Measurements from ENCODE around the gene AKAP3. TPM values are rescaled to one million over a fixed set of nuclear protein-coding genes. Genes with fewer than 3 reads are reported as not detected.

Gene AKAP3
- total RNA-seq, 1 donor from 2014 or later, result 1.1 TPM

- Mint-ChIP-seq H3K36me3 (ENCODE audit: unreplicated experiment) (no peaks in the 10 kb centered on the region), H3K4me1 (ENCODE audit: unreplicated experiment) (no peaks in the 10 kb centered on the region), H3K27ac (ENCODE audit: unreplicated experiment) (no peak overlapping the region), H3K27me3 (ENCODE audit: unreplicated experiment) (peaks cover 13% of the 10 kb centered on the region), H3K9me3 (ENCODE audit: unreplicated experiment) (peaks cover 3% of the 10 kb centered on the region), H3K4me3 (ENCODE audit: unreplicated experiment) (no peak overlapping the region)
- DNase-seq (ENCODE audit: extremely low spot score, unreplicated experiment), result no peak
- TF ChIP-seq CTCF (IDR thresholded peaks at IDR 0.05), result no peak
Observed at GRCh38 chr12:4584896-4585295, 64.0 kb downstream of the AKAP3 start.

GRCh38 chr12:4584281-4584680 lies 64.6 kb downstream of the AKAP3 start:
- Mint-ChIP-seq H3K4me1 (ENCODE audit: unreplicated experiment) (no peaks in the 10 kb centered on the region), H3K9me3 (ENCODE audit: unreplicated experiment) (no peaks in the 10 kb centered on the region), H3K4me3 (ENCODE audit: unreplicated experiment) (no peak overlapping the region), H3K27me3 (ENCODE audit: unreplicated experiment) (peaks cover 13% of the 10 kb centered on the region), H3K27ac (ENCODE audit: unreplicated experiment) (no peak overlapping the region), H3K36me3 (ENCODE audit: unreplicated experiment) (no peaks in the 10 kb centered on the region)
- no peak for TF ChIP-seq CTCF (IDR thresholded peaks at IDR 0.05)
- DNase-seq (ENCODE audit: extremely low spot score, unreplicated experiment), result no peak

DNA sequence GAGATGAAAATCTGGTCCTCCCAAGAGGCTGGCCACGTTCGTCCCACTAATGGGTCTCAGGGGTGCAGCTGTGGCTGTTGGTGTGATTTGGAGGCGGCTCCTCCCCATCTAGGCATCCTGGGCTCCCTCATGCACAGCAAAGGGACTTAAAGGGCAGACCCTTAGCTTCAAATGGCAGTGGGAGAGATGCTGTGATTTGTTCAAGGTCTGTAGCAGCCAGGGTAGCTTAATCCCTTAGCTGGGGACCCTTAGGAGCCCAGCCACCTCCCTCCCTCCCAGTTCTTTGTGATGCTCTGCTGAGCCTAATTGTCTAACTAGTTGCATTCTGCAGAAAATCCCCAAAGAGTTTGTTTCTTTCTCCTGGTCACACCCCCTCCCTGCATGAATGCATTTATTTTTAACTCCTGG lies 68.6 kb downstream of the AKAP3 start:
- H3K4me1 Mint-ChIP-seq (ENCODE audit: unreplicated experiment), result no peaks in the 10 kb centered on the region
- peaks cover 28% of the 10 kb centered on the region for H3K27me3 Mint-ChIP-seq (ENCODE audit: unreplicated experiment)
- no peak for DNase-seq (ENCODE audit: extremely low spot score, unreplicated experiment)
- H3K36me3 Mint-ChIP-seq (ENCODE audit: unreplicated experiment), result no peaks in the 10 kb centered on the region
- H3K27ac Mint-ChIP-seq (ENCODE audit: unreplicated experiment), result no peak overlapping the region
- no peak for TF ChIP-seq CTCF (IDR thresholded peaks at IDR 0.05)
- no peaks in the 10 kb centered on the region for H3K9me3 Mint-ChIP-seq (ENCODE audit: unreplicated experiment)
- no peak overlapping the region for H3K4me3 Mint-ChIP-seq (ENCODE audit: unreplicated experiment)

DNA sequence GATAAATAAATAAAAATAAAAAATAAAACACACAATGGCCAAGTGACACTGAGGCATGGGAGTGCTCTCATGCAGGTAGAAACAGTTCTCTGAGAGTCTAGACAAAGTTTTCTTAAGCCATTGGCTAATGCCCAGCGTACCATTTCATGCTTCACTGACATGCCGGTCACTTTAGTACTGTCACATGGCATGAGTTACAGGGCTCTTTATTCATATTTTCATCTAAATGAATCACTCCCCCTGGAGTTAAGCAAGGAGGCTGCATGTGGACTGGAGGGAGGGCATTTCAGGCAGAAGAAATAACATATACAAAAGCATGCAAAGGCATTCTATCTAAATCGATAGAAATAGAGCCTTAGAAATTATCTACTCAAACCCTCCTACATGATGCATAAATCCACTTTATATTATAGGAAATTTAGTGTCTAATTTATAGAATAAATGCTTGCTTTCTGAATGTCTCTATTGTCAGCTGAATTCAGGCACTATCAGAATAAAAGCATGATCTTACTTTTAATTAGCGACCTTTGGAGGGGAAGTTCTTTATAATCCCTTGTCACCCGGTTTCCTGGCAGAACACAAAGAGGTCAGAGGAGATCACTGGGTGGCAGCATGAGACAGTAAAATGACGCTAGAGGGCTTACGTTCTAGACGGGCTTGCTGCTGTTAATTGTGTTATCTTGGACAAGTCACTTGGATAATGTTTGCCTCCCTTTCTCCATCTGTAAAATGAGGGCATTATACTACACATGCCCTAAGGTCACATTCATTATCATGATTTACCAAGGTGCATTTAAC lies 69.3 kb downstream of the AKAP3 start:
- no peak overlapping the region for H3K27ac Mint-ChIP-seq (ENCODE audit: unreplicated experiment)
- no peaks in the 10 kb centered on the region for H3K4me1 Mint-ChIP-seq (ENCODE audit: unreplicated experiment)
- H3K36me3 Mint-ChIP-seq (ENCODE audit: unreplicated experiment), result no peaks in the 10 kb centered on the region
- H3K9me3 Mint-ChIP-seq (ENCODE audit: unreplicated experiment), result no peaks in the 10 kb centered on the region
- no peak for DNase-seq (ENCODE audit: extremely low spot score, unreplicated experiment)
- H3K4me3 Mint-ChIP-seq (ENCODE audit: unreplicated experiment), result no peak overlapping the region
- TF ChIP-seq CTCF (IDR thresholded peaks at IDR 0.05), result no peak
- H3K27me3 Mint-ChIP-seq (ENCODE audit: unreplicated experiment), result peaks cover 28% of the 10 kb centered on the region

DNA sequence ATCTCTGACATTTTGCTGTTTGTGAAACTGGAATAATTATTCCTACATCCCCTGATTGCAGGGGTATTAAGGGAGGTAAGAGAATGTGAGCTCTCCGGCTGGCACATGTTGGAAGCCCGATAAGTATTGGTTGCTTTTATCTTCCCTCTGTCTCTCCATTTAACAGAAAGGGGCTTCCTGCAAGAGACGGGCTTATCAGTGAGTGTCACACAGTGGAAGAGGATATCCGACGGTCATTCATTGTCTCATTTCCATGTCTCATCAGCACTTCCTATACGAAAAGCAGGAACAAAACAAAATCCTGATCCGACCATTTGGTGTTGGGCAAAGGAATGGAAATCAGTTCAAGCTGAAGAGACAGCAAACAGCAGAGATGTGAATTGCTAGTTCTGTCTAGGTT lies 76.2 kb downstream of the AKAP3 start:
- no peaks in the 10 kb centered on the region for H3K36me3 Mint-ChIP-seq (ENCODE audit: unreplicated experiment)
- DNase-seq (ENCODE audit: extremely low spot score, unreplicated experiment), result no peak
- no peak overlapping the region for H3K27ac Mint-ChIP-seq (ENCODE audit: unreplicated experiment)
- no peaks in the 10 kb centered on the region for H3K4me1 Mint-ChIP-seq (ENCODE audit: unreplicated experiment)
- no peak for TF ChIP-seq CTCF (IDR thresholded peaks at IDR 0.05)
- no peaks in the 10 kb centered on the region for H3K9me3 Mint-ChIP-seq (ENCODE audit: unreplicated experiment)
- H3K27me3 Mint-ChIP-seq (ENCODE audit: unreplicated experiment), result peaks cover 19% of the 10 kb centered on the region
- no peak overlapping the region for H3K4me3 Mint-ChIP-seq (ENCODE audit: unreplicated experiment)
